GM21390 (cell line): ENCODE results near the gene STAT2.
"Not testable (repeated sequence)": the region's sequence is repeated elsewhere in the genome, so short reads cannot be mapped to it uniquely, and the experiment has no call there.

Experiments used
- ATAC-seq: cut with Tn5 transposase; IDR thresholded peaks from one replicate; pipeline ENCODE4 v1.9.1; 2021; ENCODE audit not compliant: unreplicated experiment

The STAT2 gene

GRCh38 chr12:56362130-56363059 lies 2.5 kb upstream of the STAT2 start, which contains the start of gene APOF:
APOF (minus strand) TSS chr12:56362857; CDS start chr12:56362745, 112 bp downstream.
- ATAC-seq: no peak

GRCh38 chr12:56361487-56362129 lies 1.7 kb upstream of the STAT2 start:
- no peak for ATAC-seq

- no peak for ATAC-seq
Measured at GRCh38 chr12:56358836-56359532, 923 bp downstream of the STAT2 start.

GRCh38 chr12:56351325-56351724 lies 8.6 kb downstream of the STAT2 start:
- no peak for ATAC-seq

- ATAC-seq: no peak
Measured at GRCh38 chr12:56350662-56351061, 9.2 kb downstream of the STAT2 start.

- no peak for ATAC-seq
Measured at GRCh38 chr12:56348776-56349175, 11.1 kb downstream of the STAT2 start.

- not testable (repeated sequence) for ATAC-seq
Measured at GRCh38 chr12:56347255-56347654, 12.7 kb downstream of the STAT2 start.

- ATAC-seq: no peak
Measured at GRCh38 chr12:56346675-56347074, 13.2 kb downstream of the STAT2 start.

- not testable (repeated sequence) for ATAC-seq
Measured at GRCh38 chr12:56342290-56342689, 17.6 kb downstream of the STAT2 start.

GRCh38 chr12:56341616-56342015 lies 18.3 kb downstream of the STAT2 start:
- no peak for ATAC-seq

- ATAC-seq: no peak
Measured at GRCh38 chr12:56339158-56339422, 20.8 kb downstream of the STAT2 start.

GRCh38 chr12:56338308-56339157 lies 21.4 kb downstream of the STAT2 start, which contains the start of gene IL23A:
IL23A (plus strand) TSS chr12:56338884; CDS start chr12:56339045, 161 bp downstream.
- ATAC-seq: no peak

- no peak for ATAC-seq
Measured at GRCh38 chr12:56337753-56338251, 22.1 kb downstream of the STAT2 start.

GRCh38 chr12:56336361-56337167 lies 23.3 kb downstream of the STAT2 start:
- ATAC-seq: no peak

GRCh38 chr12:56335527-56335926 lies 24.4 kb downstream of the STAT2 start:
- ATAC-seq: not testable (repeated sequence)

GRCh38 chr12:56334490-56334793 lies 25.5 kb downstream of the STAT2 start:
- ATAC-seq: no peak

- peak; percentile 90 for ATAC-seq
Measured at GRCh38 chr12:56333679-56334489, 26.0 kb downstream of the STAT2 start, which contains the start of gene PAN2. PAN2 (minus strand) TSS chr12:56334000; CDS start chr12:56333094, 906 bp downstream.

GRCh38 chr12:56333197-56333678 lies 26.7 kb downstream of the STAT2 start:
- ATAC-seq: no peak
